COLO668 (cell line): ENCODE measurements around the gene USP24.
A peak's percentile ranks its signal among the peaks of the same experiment; 100 is the strongest.
"Not testable (repeated sequence)": the region's sequence is repeated elsewhere in the genome, so short reads cannot be mapped to it uniquely, and the experiment has no call there.

Experiments
- DNase-seq: peaks from one replicate; lab custom pipeline; 2025; ENCODE audit not compliant: unreplicated experiment; lab: John Stamatoyannopoulos, UW

The USP24 gene

DNA sequence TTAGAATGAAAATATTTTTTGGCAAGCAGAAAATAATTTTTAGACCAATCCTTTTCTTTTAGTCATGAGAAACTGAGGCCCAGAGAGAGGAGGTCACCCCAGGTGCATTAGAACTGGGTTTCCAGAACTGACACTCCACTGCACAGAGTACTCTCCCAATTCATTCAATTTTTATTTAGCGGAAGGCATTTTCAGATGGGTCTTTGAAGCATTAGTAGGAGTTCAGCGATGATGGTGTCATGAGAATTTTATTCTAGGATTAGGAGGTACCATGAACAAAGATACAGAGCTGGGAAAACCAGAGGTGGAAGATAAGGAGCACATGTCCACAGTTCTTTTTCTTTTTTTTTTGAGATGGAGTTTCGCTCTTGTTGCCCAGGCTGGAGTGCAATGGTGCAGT lies 173.6 kb downstream of the USP24 start:
- DNase-seq, result no peak

DNA sequence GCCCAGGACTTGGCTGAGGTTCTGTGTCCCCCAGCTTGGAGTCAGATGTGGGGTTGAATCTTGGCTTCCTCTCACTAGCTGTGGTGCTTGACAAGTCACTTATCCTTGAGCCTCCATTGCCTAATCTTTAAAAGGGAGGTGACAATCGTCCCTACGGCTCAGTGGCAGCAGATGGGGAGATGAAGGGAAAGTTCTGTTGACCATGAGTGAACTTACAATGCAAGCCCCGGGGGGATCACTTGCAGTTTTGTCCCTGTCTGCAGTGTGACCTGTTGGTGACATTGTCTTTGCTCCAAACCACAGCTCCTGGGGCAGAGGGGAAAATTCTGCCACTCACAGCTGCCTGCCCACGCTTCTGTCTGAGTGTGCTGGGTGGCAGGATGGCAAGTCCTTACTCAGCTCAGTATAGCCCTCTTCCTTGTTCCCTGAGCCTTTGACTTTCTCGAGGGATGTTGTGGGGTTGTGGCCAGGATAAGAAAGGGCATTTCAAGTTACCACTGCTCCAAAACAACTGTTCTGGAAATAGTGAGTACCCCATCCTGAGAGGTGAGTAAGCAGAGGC lies 174.2 kb downstream of the USP24 start:
- DNase-seq, result no peak

DNA sequence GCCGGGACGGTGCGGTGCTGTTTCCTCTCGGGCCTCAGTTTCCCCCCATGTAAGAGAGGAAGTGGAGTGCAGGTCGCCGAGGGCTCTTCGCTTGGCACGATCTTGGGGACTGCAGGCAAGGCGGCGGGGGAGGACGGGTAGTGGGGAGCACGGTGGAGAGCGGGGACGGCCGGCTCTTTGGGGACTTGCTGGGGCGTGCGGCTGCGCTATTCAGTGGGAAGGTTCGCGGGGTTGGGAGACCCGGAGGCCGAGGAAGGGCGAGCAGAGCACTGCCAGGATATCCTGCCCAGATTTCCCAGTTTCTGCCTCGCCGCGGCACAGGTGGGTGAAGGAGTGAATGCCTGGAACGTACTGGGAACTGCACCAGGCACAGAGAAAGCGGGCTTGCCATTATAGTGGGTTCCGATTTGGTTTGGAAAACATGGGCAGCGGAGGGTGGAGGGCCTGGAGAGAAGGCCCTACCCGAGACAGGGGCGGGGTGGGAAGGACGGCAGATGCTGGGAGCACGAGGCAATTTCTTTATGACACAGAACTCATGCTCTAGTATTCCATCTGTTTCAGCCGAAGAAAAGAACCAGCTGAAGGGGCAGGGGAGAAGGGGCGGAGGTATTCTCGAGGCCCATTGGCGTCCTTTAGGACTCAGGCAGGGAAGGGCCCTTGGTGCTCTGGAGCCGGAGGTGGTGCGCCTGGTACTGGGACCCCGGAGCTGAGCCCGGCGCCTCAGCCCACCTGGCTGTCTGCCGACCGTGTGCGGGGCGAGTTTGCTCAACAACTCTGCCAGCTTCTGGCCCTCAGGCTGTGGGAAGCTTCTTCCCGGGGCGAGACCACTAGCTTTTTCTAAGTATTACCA lies 174.9 kb downstream of the USP24 start:
- DNase-seq, result peak; percentile 65

GRCh38 chr1:55039342-55040082 lies 175.7 kb downstream of the USP24 start, which contains the start of gene PCSK9:
Gene PCSK9, plus strand, starts transcription at chr1:55039548. Its CDS starts 290 bp downstream, at chr1:55039838.
- peak; percentile 92 for DNase-seq

DNA sequence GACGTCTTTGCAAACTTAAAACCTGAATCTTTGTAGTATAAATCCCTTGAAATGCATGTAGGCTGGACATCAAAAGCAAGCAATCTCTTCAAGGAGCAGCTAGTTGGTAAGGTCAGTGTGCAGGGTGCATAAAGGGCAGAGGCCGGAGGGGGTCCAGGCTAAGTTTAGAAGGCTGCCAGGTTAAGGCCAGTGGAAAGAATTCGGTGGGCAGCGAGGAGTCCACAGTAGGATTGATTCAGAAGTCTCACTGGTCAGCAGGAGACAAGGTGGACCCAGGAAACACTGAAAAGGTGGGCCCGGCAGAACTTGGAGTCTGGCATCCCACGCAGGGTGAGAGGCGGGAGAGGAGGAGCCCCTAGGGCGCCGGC lies 176.2 kb downstream of the USP24 start:
- no peak for DNase-seq

- DNase-seq, result no peak
Observed at GRCh38 chr1:55038552-55038838, 176.7 kb downstream of the USP24 start.

- DNase-seq, result no peak
Observed at GRCh38 chr1:55037733-55038551, 177.2 kb downstream of the USP24 start.

- DNase-seq, result no peak
Observed at GRCh38 chr1:55035904-55036303, 179.3 kb downstream of the USP24 start.

DNA sequence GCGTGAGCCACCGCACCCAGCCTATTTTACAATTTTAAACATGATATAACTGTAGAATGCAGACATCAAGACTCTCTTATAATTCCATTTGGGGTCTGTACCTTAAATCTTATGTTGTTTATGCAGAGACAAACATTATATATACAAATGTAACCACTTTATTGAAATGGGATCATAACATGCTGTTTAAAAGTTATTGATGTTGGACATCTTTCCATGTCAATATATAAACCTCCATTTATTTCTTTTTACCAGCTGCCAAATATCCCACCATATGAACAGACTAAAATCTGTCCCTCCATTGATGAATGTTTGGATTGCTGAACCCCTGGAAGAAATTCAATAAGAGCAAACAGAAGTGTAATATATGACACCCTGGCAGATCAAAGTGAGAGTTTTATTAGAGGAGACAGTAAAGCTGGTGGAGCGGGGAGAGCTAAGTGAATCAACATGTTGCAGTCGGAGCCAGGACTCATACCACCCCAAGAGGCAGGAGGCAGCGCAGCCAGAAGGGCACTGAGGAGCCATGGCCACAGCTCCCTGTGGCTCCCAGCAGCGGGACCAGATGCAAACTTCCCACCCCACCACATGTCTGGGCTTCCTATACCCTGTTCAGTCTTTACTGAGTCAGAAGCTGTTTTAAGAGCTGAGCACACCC lies 180.6 kb downstream of the USP24 start:
- no peak for DNase-seq

DNA sequence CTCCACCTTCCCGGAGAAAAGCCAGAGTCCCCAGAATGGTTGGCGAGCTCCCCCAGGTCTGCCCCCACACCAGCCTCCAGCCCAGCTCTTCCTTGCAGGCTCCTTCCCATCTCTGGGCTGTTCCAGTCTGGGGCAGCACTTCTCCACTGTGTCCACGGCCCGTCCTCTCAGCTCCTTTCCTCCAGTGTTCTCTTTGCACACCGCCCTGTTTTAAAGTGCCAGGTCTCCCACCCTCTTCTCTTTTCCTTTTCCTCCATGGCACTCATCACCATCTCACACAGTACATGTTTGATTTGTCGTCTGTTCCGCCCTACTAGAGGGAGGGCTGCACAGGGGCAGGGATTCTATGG lies 181.9 kb downstream of the USP24 start:
- DNase-seq, result no peak

DNA sequence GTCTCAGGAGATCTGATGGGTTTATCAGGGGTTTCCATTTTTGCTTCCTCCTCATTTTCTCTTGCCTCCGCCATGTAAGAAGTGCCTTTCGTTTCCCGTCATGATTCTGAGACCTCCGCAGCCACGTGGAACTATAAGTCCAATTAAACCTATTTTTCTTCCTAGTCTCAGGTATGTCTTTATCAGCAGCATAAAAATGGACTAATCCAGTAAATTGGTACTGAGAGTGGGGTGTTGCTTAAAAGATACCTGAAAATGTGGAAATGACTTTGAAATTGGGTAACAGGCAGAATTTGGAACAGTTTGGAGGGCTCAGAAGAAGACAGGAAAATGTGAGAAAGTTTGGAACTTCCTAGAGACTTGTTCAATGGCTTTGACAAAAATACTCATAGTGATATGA lies 184.1 kb downstream of the USP24 start:
- not testable (repeated sequence) for DNase-seq

- not testable (repeated sequence) for DNase-seq
Observed at GRCh38 chr1:55026682-55027081, 188.5 kb downstream of the USP24 start.

GRCh38 chr1:55024163-55024562 lies 191.0 kb downstream of the USP24 start:
- DNase-seq, result not testable (repeated sequence)

GRCh38 chr1:55021942-55022546 lies 193.1 kb downstream of the USP24 start:
- DNase-seq, result peak; percentile 99

DNA sequence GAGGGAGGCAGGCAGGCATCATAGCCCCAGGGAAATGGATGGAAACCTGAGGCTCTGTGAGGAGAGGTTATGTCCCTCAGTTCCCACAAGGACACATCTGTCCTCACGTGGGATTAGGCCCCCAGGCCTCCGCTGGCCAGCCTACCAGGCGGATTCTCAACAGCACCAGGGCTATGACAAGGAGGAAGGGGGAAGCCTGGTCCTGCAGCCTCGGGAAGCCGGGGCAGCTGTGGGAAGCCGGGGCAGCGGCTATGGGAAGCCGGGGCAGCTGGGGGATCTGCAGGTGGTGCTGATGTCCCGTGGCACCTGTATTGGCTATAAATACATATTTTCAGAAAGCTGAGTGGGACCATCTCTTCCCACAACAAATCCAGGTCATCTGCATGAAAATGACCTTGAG lies 196.8 kb downstream of the USP24 start:
- DNase-seq, result no peak
